ELF-1 (cell line): ENCODE results near the gene ADRA1B.

Experiments used
- DNase-seq: peaks from one replicate; pipeline ENCODE4 v3.0.0-alpha.2; 2016; ENCODE audit warnings: low read depth, low spot score

The ADRA1B gene

GRCh38 chr5:159901772-159902171 lies 14.5 kb upstream of the ADRA1B start:
- no peak for DNase-seq

GRCh38 chr5:159902444-159903121 lies 13.7 kb upstream of the ADRA1B start:
- DNase-seq, result no peak

GRCh38 chr5:159903131-159903530 lies 13.2 kb upstream of the ADRA1B start:
- DNase-seq, result no peak

GRCh38 chr5:159904874-159905273 lies 11.4 kb upstream of the ADRA1B start:
- no peak for DNase-seq

GRCh38 chr5:159905496-159905895 lies 10.8 kb upstream of the ADRA1B start:
- no peak for DNase-seq

- no peak for DNase-seq
These were observed 9.8 kb upstream of the ADRA1B start for GRCh38 chr5:159906463-159906862.

- DNase-seq, result no peak
These were observed 9.3 kb upstream of the ADRA1B start for GRCh38 chr5:159906943-159907342.

- no peak for DNase-seq
These were observed 8.3 kb upstream of the ADRA1B start for GRCh38 chr5:159907689-159908590.

- DNase-seq, result no peak
These were observed 7.7 kb upstream of the ADRA1B start for GRCh38 chr5:159908591-159908940.

- no peak for DNase-seq
These were observed 7.2 kb upstream of the ADRA1B start for GRCh38 chr5:159909126-159909525.

- no peak for DNase-seq
These were observed 6.0 kb upstream of the ADRA1B start for GRCh38 chr5:159910207-159910842.

GRCh38 chr5:159910843-159911229 lies 5.4 kb upstream of the ADRA1B start:
- DNase-seq, result no peak

GRCh38 chr5:159911349-159911748 lies 4.9 kb upstream of the ADRA1B start:
- peak; percentile 82 for DNase-seq

- DNase-seq, result peak; percentile 37
These were observed 4.1 kb upstream of the ADRA1B start for GRCh38 chr5:159912033-159912800.

GRCh38 chr5:159913048-159913447 lies 3.2 kb upstream of the ADRA1B start:
- no peak for DNase-seq

- no peak for DNase-seq
These were observed 2.8 kb upstream of the ADRA1B start for GRCh38 chr5:159913501-159913900.

- DNase-seq, result peak; percentile 32
These were observed 819 bp downstream of the ADRA1B start for GRCh38 chr5:159916841-159917761.

- DNase-seq, result no peak
These were observed 1.7 kb downstream of the ADRA1B start for GRCh38 chr5:159917994-159918393.

- no peak for DNase-seq
These were observed 5.4 kb downstream of the ADRA1B start for GRCh38 chr5:159921721-159922120.

- DNase-seq, result no peak
These were observed 6.7 kb downstream of the ADRA1B start for GRCh38 chr5:159923008-159923407.
